DMS153 treated with DMSO at 0.1 percent for 48 hours (cell line): Measurements from ENCODE around the gene FBLN2.
"Not testable (repeated sequence)": the region's sequence is repeated elsewhere in the genome, so short reads cannot be mapped to it uniquely, and the experiment has no call there.

Experiments used
- DNase-seq: peaks from one replicate; lab custom pipeline; 2025; ENCODE audit not compliant: unreplicated experiment; lab: John Stamatoyannopoulos, UW

FBLN2 gene

GRCh38 chr3:13548696-13549622, at the start of gene FBLN2:
Gene FBLN2 (plus strand): TSS chr3:13549125. CDS start chr3:13570356, 21,231 bp downstream.
- DNase-seq, result no peak

GRCh38 chr3:13499246-13499645, 49.7 kb upstream of the FBLN2 start:
- not testable (repeated sequence) for DNase-seq

- DNase-seq, result no peak
Measured at GRCh38 chr3:13500133-13500885, 48.6 kb upstream of the FBLN2 start.

- DNase-seq, result no peak
Measured at GRCh38 chr3:13501056-13501455, 47.9 kb upstream of the FBLN2 start.

- DNase-seq, result no peak
Measured at GRCh38 chr3:13501521-13501920, 47.4 kb upstream of the FBLN2 start.

GRCh38 chr3:13501958-13502790, 46.8 kb upstream of the FBLN2 start:
- no peak for DNase-seq

GRCh38 chr3:13502791-13503060, 46.2 kb upstream of the FBLN2 start:
- DNase-seq, result no peak

- DNase-seq, result no peak
Measured at GRCh38 chr3:13504161-13504831, 44.6 kb upstream of the FBLN2 start.

- no peak for DNase-seq
Measured at GRCh38 chr3:13505147-13506130, 43.5 kb upstream of the FBLN2 start.

GRCh38 chr3:13506239-13506638, 42.7 kb upstream of the FBLN2 start:
- DNase-seq, result no peak

- no peak for DNase-seq
Measured at GRCh38 chr3:13506680-13507079, 42.2 kb upstream of the FBLN2 start.

- no peak for DNase-seq
Measured at GRCh38 chr3:13507247-13507569, 41.7 kb upstream of the FBLN2 start.

- no peak for DNase-seq
Measured at GRCh38 chr3:13507570-13508339, 41.2 kb upstream of the FBLN2 start.

- no peak for DNase-seq
Measured at GRCh38 chr3:13508496-13508895, 40.4 kb upstream of the FBLN2 start.

GRCh38 chr3:13509059-13509815, 39.7 kb upstream of the FBLN2 start:
- no peak for DNase-seq

- no peak for DNase-seq
Measured at GRCh38 chr3:13509816-13510192, 39.1 kb upstream of the FBLN2 start.

GRCh38 chr3:13512451-13512850, 36.5 kb upstream of the FBLN2 start:
- DNase-seq, result no peak
